ENCODE measurements around the gene KDSR.

Gene KDSR

GRCh38 chr18:63287691-63288220, 79.2 kb downstream of the KDSR start:
- no peak for DNase-seq (ENCODE audit: extremely low read depth, low read depth)
- no peak for TF ChIP-seq CTCF (IDR thresholded peaks at IDR 0.05; ENCODE audit: low read depth, low read length)

- no peak for TF ChIP-seq CTCF (IDR thresholded peaks at IDR 0.05; ENCODE audit: low read depth, low read length)
- DNase-seq (ENCODE audit: extremely low read depth, low read depth) = no peak
Observed at GRCh38 chr18:63286926-63287325, 80.1 kb downstream of the KDSR start.

GRCh38 chr18:63284827-63285733, 81.9 kb downstream of the KDSR start:
- no peak for DNase-seq (ENCODE audit: extremely low read depth, low read depth)
- no peak for TF ChIP-seq CTCF (IDR thresholded peaks at IDR 0.05; ENCODE audit: low read depth, low read length)

GRCh38 chr18:63284173-63284799, 82.7 kb downstream of the KDSR start:
- no peak for DNase-seq (ENCODE audit: extremely low read depth, low read depth)

GRCh38 chr18:63283305-63284094, 83.5 kb downstream of the KDSR start:
- no peak for DNase-seq (ENCODE audit: extremely low read depth, low read depth)
- TF ChIP-seq CTCF (IDR thresholded peaks at IDR 0.05; ENCODE audit: low read depth, low read length) = no peak

More at GRCh38 chr18:63284173-63284799, 82.7 kb downstream of the KDSR start:
- TF ChIP-seq CTCF (IDR thresholded peaks at IDR 0.05; ENCODE audit: low read depth, low read length) = no peak

- DNase-seq (ENCODE audit: extremely low read depth, low read depth) = no peak
- TF ChIP-seq CTCF (IDR thresholded peaks at IDR 0.05; ENCODE audit: low read depth, low read length) = no peak
Observed at GRCh38 chr18:63282793-63283192, 84.2 kb downstream of the KDSR start.

Measured in AG09319 (cell line).